GM19239 (cell line): ENCODE data around the gene GPRIN3.
"Not testable (repeated sequence)": the region's sequence is repeated elsewhere in the genome, so short reads cannot be mapped to it uniquely, and the experiment has no call there.

Experiments
- DNase-seq: peaks from one replicate; pipeline ENCODE4 v3.0.0; 2011; ENCODE audit warnings: low spot score; ENCODE audit not compliant: insufficient read length
- FAIRE-seq: peaks from 2 replicates; lab custom pipeline; 2011; peaks lifted over from hg19 to GRCh38; lab: Jason Lieb, UNC

The GPRIN3 gene

DNA sequence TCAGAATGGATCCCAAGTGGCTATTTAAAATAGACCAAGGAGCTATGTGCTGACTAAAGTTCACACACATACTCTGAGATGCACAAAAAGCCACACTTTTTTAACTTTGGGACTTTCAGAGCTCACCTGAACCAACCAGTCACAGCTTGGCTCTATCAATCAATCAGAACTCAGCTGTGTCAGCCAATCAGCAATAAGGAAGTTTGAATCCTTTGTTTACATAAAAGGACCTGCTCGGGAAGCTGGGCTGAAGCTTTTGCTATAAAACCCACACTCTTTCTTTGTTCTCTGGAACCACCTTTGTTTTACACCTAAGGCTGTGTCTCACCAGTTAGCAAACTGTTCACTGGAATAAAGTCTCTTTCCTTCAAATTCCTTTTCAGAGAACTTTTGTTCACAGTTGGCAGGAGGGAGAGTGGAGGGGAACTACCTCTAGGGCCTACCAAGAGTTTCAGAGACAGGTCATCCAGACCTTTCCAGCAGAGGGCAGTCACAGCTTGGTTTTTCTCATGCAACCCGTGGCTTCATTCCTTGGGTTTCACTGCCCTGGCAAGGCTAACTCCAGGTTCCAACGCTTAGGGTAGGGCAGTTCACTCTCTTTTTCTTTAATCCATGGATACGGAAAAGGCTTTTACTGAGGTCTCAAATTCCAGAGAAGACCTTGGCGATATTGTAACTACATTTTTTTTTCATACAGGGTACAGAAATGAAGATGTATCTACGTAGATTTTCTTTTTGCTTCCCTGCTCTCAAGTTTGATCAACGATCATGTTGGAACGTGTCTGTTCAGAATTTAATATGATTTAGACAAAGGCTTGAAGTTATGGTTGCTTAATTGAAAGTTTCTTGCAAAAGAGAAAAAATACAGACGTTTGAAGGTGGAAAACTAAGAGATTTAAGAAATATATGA, 80.7 kb downstream of the GPRIN3 start:
- DNase-seq (peak; percentile 23), FAIRE-seq (peak; percentile 92)

DNA sequence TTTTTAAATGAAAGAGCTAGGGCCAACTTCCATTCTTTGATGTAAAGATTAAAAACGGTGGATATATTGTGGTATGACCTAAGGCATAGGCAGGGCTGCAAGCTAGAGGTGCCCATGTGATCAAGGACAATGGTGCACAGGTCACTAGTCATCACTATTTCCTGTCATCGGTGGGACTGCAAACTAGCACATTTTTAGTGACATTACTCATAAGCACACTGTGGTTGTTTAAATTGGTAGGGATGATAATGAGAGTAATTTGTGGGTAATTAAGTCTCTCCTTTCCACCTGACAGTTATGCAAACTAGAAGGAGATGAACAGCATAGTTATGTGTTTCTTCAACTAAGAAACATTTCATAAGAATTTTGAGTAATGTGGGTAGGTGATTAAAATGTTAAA, 85.4 kb downstream of the GPRIN3 start:
- DNase-seq: no peak
- FAIRE-seq: no peak

DNA sequence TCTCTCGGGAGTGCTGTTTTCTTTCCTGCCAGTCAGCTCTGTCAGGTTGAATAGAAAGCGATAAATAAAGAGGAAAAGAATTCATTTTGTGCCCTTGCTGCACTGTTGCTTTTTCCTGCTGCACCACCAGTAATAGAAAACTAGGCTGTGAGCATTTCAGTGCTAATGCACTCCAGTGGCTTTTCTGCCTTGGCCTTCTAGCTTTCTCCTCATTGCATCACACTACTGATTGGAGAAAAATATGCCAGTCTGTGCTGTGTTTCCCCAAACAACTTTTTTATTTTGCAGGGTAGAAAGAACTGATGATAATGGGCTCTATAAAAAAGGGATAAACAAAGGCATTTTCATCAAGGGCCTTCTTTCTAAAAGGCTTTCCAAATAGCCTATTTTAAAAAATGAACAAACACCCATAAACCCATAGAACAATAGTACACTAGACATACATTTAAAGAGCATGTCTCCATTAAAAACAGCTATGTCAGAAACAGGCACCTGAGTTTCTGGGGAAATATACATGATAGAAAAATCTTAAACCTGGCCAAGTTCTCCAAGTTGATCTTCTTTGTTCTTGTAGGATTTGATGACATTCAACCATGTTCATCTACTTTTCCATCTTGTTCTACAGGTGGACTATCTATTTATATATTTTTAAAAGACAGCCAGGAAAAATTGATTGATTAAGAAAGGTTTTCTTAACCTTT, 86.3 kb downstream of the GPRIN3 start:
- no peak for FAIRE-seq

DNA sequence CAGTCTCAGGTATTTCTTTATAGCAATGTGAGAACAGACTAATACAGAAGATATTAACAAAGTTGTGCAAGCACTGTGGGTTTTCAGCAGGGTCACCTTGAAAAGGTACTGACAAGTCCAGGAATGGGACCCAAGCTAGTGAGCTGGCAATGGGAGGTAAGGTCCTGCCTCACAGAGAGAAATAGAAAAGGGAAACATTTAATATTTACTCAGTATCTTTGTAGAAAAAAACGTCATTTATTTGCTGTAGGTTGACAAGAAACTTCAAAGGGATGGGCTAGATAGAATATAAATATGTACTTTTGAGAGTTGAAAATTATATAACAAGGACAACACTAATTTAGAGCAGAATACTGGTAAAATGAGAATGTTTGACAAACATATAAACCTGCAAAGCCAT, 89.0 kb downstream of the GPRIN3 start:
- DNase-seq (no peak), FAIRE-seq (no peak)

More for the DNA sequence above, 86.3 kb downstream of the GPRIN3 start:
- DNase-seq: no peak

DNA sequence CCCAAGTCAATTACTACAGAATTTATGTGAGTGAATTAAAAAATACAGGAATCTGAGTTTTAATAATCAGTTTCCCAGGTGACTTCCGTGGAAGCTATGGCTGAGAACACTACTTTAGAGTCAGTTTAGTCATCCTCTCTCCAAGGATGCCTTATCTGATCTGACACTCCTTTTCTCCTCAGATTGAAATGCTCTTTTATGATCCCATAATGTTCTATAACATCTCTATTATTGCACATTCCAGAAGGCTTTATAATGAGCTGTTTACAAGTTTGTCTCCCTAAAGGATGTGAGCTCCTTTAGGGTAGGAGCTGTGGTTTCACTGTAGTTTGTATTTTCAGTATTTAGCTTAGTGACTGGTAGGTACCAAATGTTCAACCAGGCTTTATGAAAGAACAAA, 90.0 kb downstream of the GPRIN3 start:
- FAIRE-seq (no peak), DNase-seq (no peak)

DNA sequence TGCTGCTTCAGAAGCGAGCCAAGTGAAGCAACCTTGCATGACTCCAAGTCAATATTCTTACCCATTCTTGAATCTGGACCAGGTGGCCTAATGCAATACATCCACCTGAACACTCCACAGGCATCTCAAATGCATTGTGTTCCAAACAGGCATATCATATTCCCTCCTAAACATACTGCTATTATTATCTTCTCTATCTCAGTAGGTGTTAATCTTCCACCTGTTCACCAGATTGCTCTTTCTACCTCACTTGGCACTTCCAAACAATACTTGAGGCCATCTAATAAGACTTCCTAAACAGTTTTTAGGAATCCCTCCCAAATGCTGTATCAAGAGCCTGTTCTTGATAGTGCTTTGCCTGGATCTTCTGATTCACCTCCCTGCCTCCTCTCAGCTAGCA, 90.7 kb downstream of the GPRIN3 start:
- FAIRE-seq (no peak), DNase-seq (no peak)

DNA sequence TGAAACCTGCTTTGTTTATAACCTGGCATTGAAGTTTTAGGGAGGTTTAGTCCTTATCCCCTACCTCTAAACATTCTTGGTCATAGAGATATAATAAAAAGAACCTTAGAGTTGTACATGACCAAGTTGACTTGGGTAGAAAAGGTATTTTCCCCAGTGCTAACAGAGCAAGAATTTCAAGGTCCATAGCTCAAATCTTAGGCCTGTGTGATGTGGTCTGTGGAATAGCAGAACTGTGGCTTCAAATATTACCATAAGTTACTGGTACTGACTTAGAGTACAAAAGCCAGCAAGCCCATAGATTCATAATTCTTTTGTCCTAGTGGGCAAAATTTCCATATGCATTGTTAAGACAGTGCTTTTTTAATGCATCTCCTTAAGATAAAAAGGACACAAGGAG, 91.2 kb downstream of the GPRIN3 start:
- DNase-seq: no peak
- FAIRE-seq: no peak

DNA sequence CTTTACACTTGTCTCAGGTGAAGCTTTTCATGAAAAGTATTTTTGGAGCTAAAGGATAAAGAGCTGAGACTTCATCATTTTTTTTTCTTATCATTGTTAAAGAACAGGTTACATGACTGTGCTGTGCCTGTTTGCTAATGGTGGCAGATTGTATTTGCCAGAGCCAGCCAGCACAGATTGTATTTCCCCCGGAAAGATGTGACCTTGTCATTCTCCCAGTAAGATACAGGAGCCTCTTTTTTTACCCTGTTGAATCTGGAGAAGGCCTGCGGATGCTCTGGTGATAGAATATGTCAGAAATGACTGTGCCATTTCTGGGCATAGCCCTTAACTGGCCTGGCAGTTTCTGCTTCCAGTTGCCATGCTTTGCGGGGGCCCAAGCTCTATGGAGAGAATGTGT, 91.9 kb downstream of the GPRIN3 start:
- DNase-seq (no peak), FAIRE-seq (no peak)

DNA sequence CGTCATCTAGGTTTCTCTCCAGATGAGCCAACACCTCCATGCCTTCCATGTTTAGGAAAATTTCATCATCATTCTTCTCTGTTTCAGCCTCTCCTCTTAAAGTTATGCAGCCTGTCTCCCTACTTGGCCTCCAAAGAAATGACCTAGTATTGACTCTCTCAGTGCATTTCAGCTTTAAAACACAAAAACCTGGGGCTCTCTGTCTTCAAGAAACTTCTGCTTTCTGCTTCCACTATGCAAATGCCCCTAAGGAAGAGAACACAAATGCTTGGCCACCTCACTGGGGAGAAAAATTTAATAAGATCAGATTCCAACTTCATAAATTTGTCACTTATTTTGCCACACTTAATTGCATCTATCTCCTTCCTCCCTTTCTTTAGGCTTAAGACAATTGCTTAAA, 93.3 kb downstream of the GPRIN3 start:
- DNase-seq: no peak
- no peak for FAIRE-seq

DNA sequence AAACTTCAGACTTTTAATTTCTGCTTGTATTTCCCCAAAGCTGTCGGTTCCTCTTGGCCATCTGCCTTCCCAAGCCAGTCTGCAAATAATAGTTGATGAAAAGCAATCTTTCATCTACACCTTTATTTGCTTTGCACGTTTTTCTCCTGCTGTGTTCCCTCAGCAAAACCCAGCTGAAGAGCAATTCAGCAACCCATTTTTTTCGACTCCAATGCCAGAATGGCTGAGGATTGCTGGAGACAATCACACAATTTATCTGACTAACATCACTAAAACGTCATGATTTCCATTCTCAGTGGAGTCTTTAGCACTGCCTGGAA, 94.3 kb downstream of the GPRIN3 start:
- no peak for FAIRE-seq
- no peak for DNase-seq

DNA sequence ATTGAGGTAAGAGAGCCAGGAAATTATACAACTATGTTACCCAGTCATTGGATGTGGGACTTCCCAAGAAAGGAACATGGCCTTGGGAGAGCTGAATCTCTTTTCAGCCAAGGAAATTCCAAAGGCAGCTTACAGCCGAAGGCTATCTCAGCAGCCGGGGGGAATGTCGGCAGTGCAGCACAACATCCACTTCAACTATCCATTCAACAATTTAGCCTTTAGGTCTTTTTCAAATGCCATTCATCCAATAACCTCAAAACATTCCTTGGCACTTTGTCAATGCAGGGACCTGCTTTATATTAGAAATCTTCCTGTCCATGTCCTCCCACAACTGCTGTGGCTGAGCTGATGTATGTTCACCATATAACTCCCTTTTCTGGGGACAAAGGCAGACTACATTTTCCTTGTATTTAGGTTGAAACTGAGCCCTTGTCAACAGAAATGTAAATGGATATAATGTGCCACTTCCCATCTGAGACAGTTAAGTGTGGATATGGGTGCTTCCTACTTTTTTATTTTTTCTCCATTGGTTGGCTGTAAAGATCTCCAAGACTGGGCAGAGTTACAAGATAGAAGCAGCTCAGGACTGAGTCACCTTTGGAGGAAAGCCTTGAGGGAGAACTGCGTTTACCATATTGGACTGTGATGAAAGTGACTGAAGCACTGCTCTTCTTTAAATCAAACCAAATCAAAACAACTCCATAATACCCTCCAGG, 94.8 kb downstream of the GPRIN3 start:
- DNase-seq: no peak
- no peak for FAIRE-seq

DNA sequence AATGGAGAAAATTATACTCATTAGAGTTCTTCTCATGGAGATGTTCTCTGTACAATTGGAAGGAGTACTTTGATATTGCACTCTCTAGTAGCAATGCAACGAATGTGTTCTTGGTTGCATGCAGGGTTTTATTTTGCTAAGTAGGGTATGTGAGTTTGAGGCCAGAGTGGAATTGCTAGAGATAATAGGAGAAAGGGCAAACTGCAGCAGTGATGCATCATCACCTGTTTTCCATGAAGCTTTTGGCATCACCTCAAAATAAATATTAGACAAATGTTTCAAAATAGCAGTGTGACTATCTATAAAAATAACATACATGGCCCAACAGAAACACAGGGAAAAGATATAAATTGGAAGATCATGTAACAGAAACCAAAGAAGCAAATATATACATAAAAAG, 103.0 kb downstream of the GPRIN3 start:
- DNase-seq: no peak
- FAIRE-seq: no peak

DNA sequence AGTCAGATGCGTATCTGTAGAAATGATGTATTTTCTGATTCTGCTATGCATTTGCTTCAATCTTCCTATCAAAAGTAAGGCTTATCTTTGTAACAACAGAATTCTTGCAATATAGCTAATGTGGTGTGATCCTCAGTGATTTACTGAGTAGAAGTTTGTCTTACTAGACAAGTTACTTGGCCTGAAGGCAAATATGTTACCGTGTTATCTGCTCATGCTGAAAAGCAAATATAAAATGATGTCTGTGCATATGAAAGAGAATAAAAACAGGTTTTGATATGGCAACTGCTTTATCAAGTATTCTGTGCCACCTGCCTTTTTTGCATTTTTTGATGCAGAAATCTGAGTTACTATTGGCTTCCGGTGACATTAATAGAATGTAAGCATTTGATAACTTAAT, 103.7 kb downstream of the GPRIN3 start:
- FAIRE-seq: no peak
- DNase-seq: no peak

DNA sequence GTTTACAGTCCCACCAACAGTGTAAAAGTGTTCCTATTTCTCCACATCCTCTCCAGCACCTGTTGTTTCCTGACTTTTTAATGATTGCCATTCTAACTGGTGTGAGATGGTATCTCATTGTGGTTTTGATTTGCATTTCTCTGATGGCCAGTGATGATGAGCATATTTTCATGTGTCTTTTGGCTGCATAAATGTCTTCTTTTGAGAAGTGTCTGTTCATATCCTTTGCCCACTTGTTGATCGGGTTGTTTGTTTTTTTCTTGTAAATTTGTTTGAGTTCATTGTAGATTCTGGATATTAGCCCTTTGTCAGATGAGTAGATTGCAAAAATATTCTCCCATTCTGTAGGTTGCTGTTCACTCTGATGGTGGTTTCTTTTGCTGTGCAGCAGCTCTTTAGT, 108.2 kb downstream of the GPRIN3 start:
- FAIRE-seq, DNase-seq: not testable (repeated sequence)

DNA sequence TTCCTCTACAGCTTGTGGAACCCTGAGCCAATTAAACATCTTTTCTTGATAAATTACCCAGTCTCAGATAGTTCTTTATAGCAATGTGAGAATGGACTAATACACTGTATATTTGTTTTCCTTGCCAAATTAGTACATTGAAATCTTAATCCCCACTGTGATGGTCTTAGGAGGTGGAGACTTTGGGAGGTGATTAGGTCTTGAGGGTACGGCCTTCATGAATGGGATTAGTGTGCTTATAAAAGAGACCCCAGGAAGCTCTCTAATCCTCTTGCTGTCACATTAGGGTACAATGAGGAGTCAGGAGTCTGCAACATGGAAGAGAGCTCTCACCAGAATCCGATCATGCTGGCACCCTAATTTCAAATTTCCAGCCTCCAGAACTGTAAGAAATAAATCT, 109.7 kb downstream of the GPRIN3 start:
- DNase-seq: no peak
- FAIRE-seq: no peak

DNA sequence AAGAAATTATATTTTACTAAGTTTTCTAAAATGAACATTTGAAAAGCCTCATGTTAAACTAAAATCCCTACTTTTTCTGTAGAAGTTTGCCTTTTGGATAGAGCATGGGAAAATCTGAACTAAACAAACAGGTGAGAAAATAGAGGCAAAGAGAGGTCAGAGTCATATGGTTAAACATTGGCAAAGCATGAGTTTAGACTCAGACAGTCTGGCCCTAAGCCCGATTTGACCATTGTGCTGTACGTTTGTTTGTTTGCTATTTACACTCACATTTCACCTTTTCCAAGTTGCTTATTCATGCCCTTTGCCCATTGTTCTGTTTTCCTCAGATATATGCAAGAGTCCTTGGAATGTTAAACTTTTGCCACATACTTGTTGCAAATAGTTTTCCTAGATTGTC, 110.9 kb downstream of the GPRIN3 start:
- FAIRE-seq: no peak
- DNase-seq: no peak

DNA sequence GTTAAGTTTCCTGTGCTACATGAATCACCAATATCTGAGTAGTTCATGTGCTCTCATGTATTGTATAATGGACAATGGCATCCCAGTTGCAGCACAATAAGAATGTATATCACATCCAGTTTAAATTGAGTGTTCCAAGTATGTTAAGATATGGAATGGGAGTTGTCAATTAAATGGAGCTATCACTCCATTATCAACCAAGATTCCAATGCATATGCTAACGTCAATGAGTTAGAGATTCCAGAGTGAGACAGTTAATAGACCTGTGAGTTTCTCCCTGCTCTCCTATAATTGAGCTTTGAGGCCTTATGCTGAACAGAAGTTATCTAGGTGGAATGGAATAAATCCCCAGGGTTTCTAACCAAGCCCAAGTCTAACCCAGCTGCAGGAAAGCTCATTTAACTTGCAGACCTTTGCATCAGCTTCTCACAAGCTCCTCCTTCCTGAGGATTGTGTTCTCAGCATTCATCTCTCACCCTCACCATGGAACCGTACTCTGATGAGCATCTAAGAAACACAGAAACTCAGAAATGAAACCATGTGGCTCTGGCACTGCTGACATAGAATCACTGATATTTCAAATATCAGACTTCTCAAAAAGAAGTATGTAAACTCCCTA, 111.4 kb downstream of the GPRIN3 start:
- FAIRE-seq (no peak), DNase-seq (no peak)

DNA sequence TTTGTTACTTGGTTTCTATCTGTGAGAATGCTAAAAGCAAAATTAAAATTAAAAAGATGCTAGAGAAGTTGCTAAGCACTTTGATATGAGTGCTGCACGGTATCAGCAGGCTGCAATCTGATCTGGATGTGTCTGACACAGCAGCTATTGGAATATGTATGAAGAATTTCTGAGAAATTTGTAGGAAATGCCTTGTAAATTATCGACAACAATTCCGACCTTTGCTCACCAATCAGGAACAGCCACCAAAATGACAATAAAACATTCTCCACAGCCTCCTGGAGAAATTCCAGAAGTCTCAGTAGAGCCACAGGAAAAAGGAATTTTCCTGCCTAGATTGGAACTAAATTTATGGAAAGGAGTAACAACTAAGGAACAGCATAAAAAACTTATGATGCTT, 113.8 kb downstream of the GPRIN3 start:
- FAIRE-seq (no peak), DNase-seq (no peak)
